HepG2 (cell line): ENCODE measurements around the gene EPB41L4A. TPM values are rescaled to one million over a fixed set of nuclear protein-coding genes. Genes with fewer than 3 reads are reported as not detected.

Experiments
- ATAC-seq: fragments of 200-7000 bp; cut with Tn5 transposase; 3 replicates; pipeline ENCODE4 v1.9.1; 2020; ENCODE audit warnings: mild to moderate bottlenecking, moderate library complexity
- BruUV-seq: library from RNA; stranded (reverse); fragments of 400-500 nt; replicated peaks from 2 replicates; lab custom pipeline; 2021; lab: Mats Ljungman, UMichigan
- CTCF ChIA-PET: fragments of 300-600 bp; formaldehyde crosslinking; extraction: SDS; loops from one replicate; lab custom pipeline; 2021; ENCODE audit warnings: low total read pairs, inconsistent platforms, low intra/inter-chr PET ratio; lab: Yijun Ruan, JAX
- POLR2A ChIA-PET: fragments of 350-600 bp; sonication (Branson Sonifier 250); formaldehyde crosslinking; loops from one replicate; lab custom pipeline; 2020; ENCODE audit warnings: antibody characterized with exemption, inconsistent platforms; lab: Yijun Ruan, JAX
- DNase-seq: peaks from one replicate; pipeline ENCODE4 v3.0.0-alpha.2; 2015; ENCODE audit warnings: low spot score
- FAIRE-seq: peaks from 3 replicates; lab custom pipeline; 2011; peaks lifted over from hg19 to GRCh38; lab: Jason Lieb, UNC
- H2AFZ ChIP-seq: one replicate; pipeline ENCODE4 v1.6.1; 2011; ENCODE audit warnings: low read length, inconsistent platforms
- H3K27ac ChIP-seq: fragments of 300-600 bp; 3 replicates; pipeline ENCODE4 v1.8.0; 2011; ENCODE audit warnings: mixed run types, mild to moderate bottlenecking, mixed read lengths, low read length, inconsistent platforms; ENCODE audit not compliant: insufficient read depth; ENCODE audit errors: extremely low read length
- H3K27me3 ChIP-seq, 2 experiments: fragments of 200-600 bp in 1 of 2; 2 replicates in 1 of 2; 3 replicates in 1 of 2; pipeline versions ENCODE4 v1.6.0 to v1.8.0; 2011; ENCODE audit warnings: low read length in 2 of 2, mild to moderate bottlenecking in 2 of 2, moderate library complexity in 2 of 2, inconsistent platforms in 1 of 2; ENCODE audit not compliant: insufficient read depth in 2 of 2, control insufficient read depth in 1 of 2
- H3K36me3 ChIP-seq, 2 experiments: fragments of 200-600 bp in 1 of 2; replicated peaks in 1 of 2; 2 replicates in 1 of 2; 3 replicates in 1 of 2; pipeline versions ENCODE4 v1.5.1 to v1.8.0; 2011; ENCODE audit warnings: low read length in 2 of 2, inconsistent platforms in 1 of 2; ENCODE audit not compliant: insufficient read depth in 2 of 2, control insufficient read depth in 1 of 2
- H3K4me1 ChIP-seq: 2 replicates; pipeline ENCODE4 v1.5.1; 2012; ENCODE audit warnings: low read length, inconsistent platforms; ENCODE audit not compliant: insufficient read depth
- H3K4me2 ChIP-seq: 2 replicates; pipeline ENCODE4 v1.6.0; 2011; ENCODE audit warnings: low read depth, low read length, inconsistent platforms
- H3K4me3 ChIP-seq, 3 experiments: fragments of 200-600 bp in 1 of 3; sonication (generic), shearing (Covaris generic) in 1 of 3; replicated peaks in 1 of 3; 2 replicates each; pipeline ENCODE4 v1.5.1; 2011 to 2016; ENCODE audit warnings: low read length in 3 of 3, inconsistent platforms in 2 of 3, low read depth in 2 of 3, mild to moderate bottlenecking in 2 of 3, control low read depth in 1 of 3, mixed read lengths in 1 of 3; ENCODE audit not compliant: insufficient read depth in 1 of 3
- H3K79me2 ChIP-seq: one replicate; pipeline ENCODE4 v1.6.1; 2011; ENCODE audit warnings: low read length, inconsistent platforms; ENCODE audit not compliant: insufficient read depth
- H3K9ac ChIP-seq: 2 replicates; pipeline ENCODE4 v1.6.0; 2011; ENCODE audit warnings: mild to moderate bottlenecking, low read depth, low read length, inconsistent platforms; ENCODE audit not compliant: insufficient read depth
- H3K9me3 ChIP-seq: 2 replicates; pipeline ENCODE4 v1.5.1; 2012; ENCODE audit warnings: mild to moderate bottlenecking, low read length
- H4K20me1 ChIP-seq: 2 replicates; pipeline ENCODE4 v1.6.0; 2011; ENCODE audit warnings: inconsistent platforms, mild to moderate bottlenecking, low read length, moderate library complexity; ENCODE audit not compliant: insufficient read depth
- AGO2 ChIP-seq: fragments of 200-400 bp; formaldehyde crosslinking; optimal IDR thresholded peaks from 2 replicates; pipeline ENCODE3; 2017; ENCODE audit warnings: mild to moderate bottlenecking, low read depth, low read length, moderate library complexity
- CHCHD3 ChIP-seq: sonication (generic); formaldehyde crosslinking; IDR thresholded peaks from 2 replicates; pipeline ENCODE4 v1.8.0; 2022; ENCODE audit warnings: mild to moderate bottlenecking, missing genetic modification reagents, moderate library complexity
- HCFC1 ChIP-seq: fragments of 150-350 bp; IDR thresholded peaks from 2 replicates; pipeline ENCODE4 v1.6.1; 2014; ENCODE audit warnings: low read depth, low read length
- HOXA5 ChIP-seq: sonication (generic); formaldehyde crosslinking; IDR thresholded peaks from 2 replicates; pipeline ENCODE4 v1.4.0; 2020; ENCODE audit warnings: missing genetic modification reagents
- MIER3 ChIP-seq: IDR thresholded peaks from 2 replicates; pipeline ENCODE4 v1.6.1; 2016; ENCODE audit warnings: missing compliant biosample characterization, borderline replicate concordance
- NFYB ChIP-seq: sonication (generic); formaldehyde crosslinking; IDR thresholded peaks from 2 replicates; pipeline ENCODE4 v1.4.0; 2020; ENCODE audit warnings: missing genetic modification reagents
- POLR2AphosphoS2 ChIP-seq: IDR thresholded peaks from 2 replicates; pipeline ENCODE4 v1.6.1; 2011; ENCODE audit warnings: low read depth, low read length, improper control_type of control experiment
- TFE3 ChIP-seq: IDR thresholded peaks from 2 replicates; pipeline ENCODE4 v1.6.1; 2016
- TGIF2 ChIP-seq: IDR thresholded peaks from 2 replicates; pipeline ENCODE4 v1.6.1; 2016; ENCODE audit warnings: control low read depth, missing compliant biosample characterization
- XRCC5 ChIP-seq: fragments of 200-400 bp; formaldehyde crosslinking; optimal IDR thresholded peaks from 2 replicates; pipeline ENCODE3; 2017; ENCODE audit warnings: mild to moderate bottlenecking, low read length
- ZNF280D ChIP-seq: sonication (generic); formaldehyde crosslinking; IDR thresholded peaks from 2 replicates; pipeline ENCODE4 v1.5.1; 2020; ENCODE audit warnings: mild to moderate bottlenecking, missing genetic modification reagents
- ZNF337 ChIP-seq: sonication (generic); formaldehyde crosslinking; IDR thresholded peaks from 2 replicates; pipeline ENCODE4 v1.5.1; 2020; ENCODE audit warnings: missing genetic modification reagents, low read depth, mild to moderate bottlenecking, borderline replicate concordance
- ZNF441 ChIP-seq: sonication (generic); formaldehyde crosslinking; IDR thresholded peaks from 2 replicates; pipeline ENCODE4 v1.7.0; 2021; ENCODE audit warnings: missing genetic modification reagents, borderline replicate concordance
- ZNF597 ChIP-seq: sonication (generic); formaldehyde crosslinking; IDR thresholded peaks from 2 replicates; pipeline ENCODE4 v1.5.0; 2020; ENCODE audit warnings: missing genetic modification reagents
- ZNF710 ChIP-seq: sonication (generic); formaldehyde crosslinking; IDR thresholded peaks from 2 replicates; pipeline ENCODE4 v1.5.0; 2020; ENCODE audit warnings: mild to moderate bottlenecking, missing genetic modification reagents, borderline replicate concordance
- ZNF770 ChIP-seq: sonication (generic); formaldehyde crosslinking; IDR thresholded peaks from 2 replicates; pipeline ENCODE4 v1.5.0; 2020; ENCODE audit warnings: mild to moderate bottlenecking, missing genetic modification reagents
- WGBS: methylation state at CpG from one replicate; pipeline ENCODE4 v1.1.6; 2017; ENCODE audit warnings: low lambda C conversion rate; 5-methylcytosine and 5-hydroxymethylcytosine counted together
- in situ Hi-C: cut with HindIII; loops from 2 replicates; pipeline ENCODE4 v1.10.0; 2017; ENCODE audit warnings: low pct_unique_long_range_greater_than_20kb; ENCODE audit not compliant: extremely low pct_ligation_motif_present
- intact Hi-C: fragments of 100-400 bp; cut with micrococcal nuclease; formaldehyde crosslinking; loops from one replicate; pipeline ENCODE4 v1.10.0; 2022; ENCODE audit not compliant: unreplicated experiment
- polyA plus RNA-seq, 8 experiments: library from polyadenylated mRNA; depleted of rRNA in 3 of 8; stranded (reverse) in 7 of 8; unstranded in 1 of 8; fragments of >200 nt; fragmentation: Illumina TruSeq in 4 of 8; extraction: Trizol in 4 of 8; gene quantifications; 2 replicates each; pipeline versions ENCODE4 v1.2.1 to v1.2.3, GENCODE V29; 2011 to 2016; ENCODE audit warnings: low read depth in 4 of 8, missing spikeins in 1 of 8, mixed read lengths in 1 of 8; ENCODE audit not compliant: insufficient read depth in 1 of 8
- total RNA-seq, 5 experiments: library from RNA; depleted of rRNA; stranded (reverse); fragments of >200 nt; fragmentation: Illumina TruSeq; extraction: Trizol; gene quantifications; 2 replicates each; pipeline ENCODE4 v1.2.3, GENCODE V29; 2016; ENCODE audit warnings: low read depth in 1 of 5

EPB41L4A gene
- total and polyA plus RNA-seq, 2 of the 13 experiments (the other 11 are each of a cell fraction or from before 2014, with no cell fraction given), result 0.07 TPM; not detected in 1

- CTCF ChIA-PET, result no interaction called here
- ATAC-seq, result no peak
- TF ChIP-seq TGIF2, result no peak
- no peak for TF ChIP-seq ZNF597 (CRISPR knock-in tag)
- TF ChIP-seq ZNF770, result no peak
- no peak for TF ChIP-seq ZNF280D (CRISPR knock-in tag)
- TF ChIP-seq POLR2AphosphoS2, result no peak
- TF ChIP-seq TFE3, result no peak
- no peak for TF ChIP-seq ZNF441 (CRISPR knock-in tag)
- TF ChIP-seq CHCHD3, result no peak
- no peak for TF ChIP-seq MIER3
- TF ChIP-seq ZNF710, result no peak
- TF ChIP-seq NFYB (CRISPR knock-in tag), result no peak
- TF ChIP-seq XRCC5, result no peak
- TF ChIP-seq AGO2, result no peak
- no peak for TF ChIP-seq ZNF337
- no peak for TF ChIP-seq HOXA5 (CRISPR knock-in tag)
- TF ChIP-seq HCFC1, result no peak
Measured at GRCh38 chr5:112216140-112216539, 202.9 kb downstream of the EPB41L4A start.

More at GRCh38 chr5:112216140-112216539, 202.9 kb downstream of the EPB41L4A start:
- WGBS, result 1% methylated on average over 3 of the region's 3 CpGs
- intact Hi-C loops, result no loop called here
- Histone ChIP-seq H3K4me3 (no peak overlapping the region), H4K20me1 (no peaks in the 10 kb centered on the region), H3K4me1 (no peaks in the 10 kb centered on the region), H3K9ac (no peak overlapping the region), H3K79me2 (no peaks in the 10 kb centered on the region), H3K27me3 (no peaks in the 10 kb centered on the region; a peak in 1 of 5 replicates), H3K36me3 (no peaks in the 10 kb centered on the region), H3K9me3 (no peaks in the 10 kb centered on the region), H2AFZ (no peak overlapping the region), H3K27ac (no peak overlapping the region), H3K4me2 (no peak overlapping the region)
- FAIRE-seq, result no peak
- in situ Hi-C loops, result loop anchor here (10.0 kb wide), 1 partner anchor 199 kb away; the partner anchor contains the start of gene EPB41L4A
- POLR2A ChIA-PET, result no interaction called here
- BruUV-seq, result no TSS peak
- no peak for DNase-seq
